A549 (cell line): ENCODE results near the gene LIMS4.
"Not testable (repeated sequence)": the region's sequence is repeated elsewhere in the genome, so short reads cannot be mapped to it uniquely, and the experiment has no call there.

Source experiments
- JUNB ChIP-seq: fragments of >200 bp; sonication (Bioruptor Twin); formaldehyde crosslinking; IDR thresholded peaks from 2 replicates; pipeline ENCODE4 v1.6.1; 2016
- TF ChIP-seq, protein P1 (sequence below): fragments of >200 bp; sonication (Bioruptor Twin); formaldehyde crosslinking; IDR thresholded peaks from 2 replicates; pipeline ENCODE4 v1.6.1; 2016
- TF ChIP-seq, protein P2 (sequence below): fragments of >200 bp; sonication (Bioruptor Twin); formaldehyde crosslinking; IDR thresholded peaks from 3 replicates; pipeline ENCODE4 v1.5.1; 2016
- TF ChIP-seq, protein P3 (sequence below): fragments of 200-600 bp; sonication (generic); IDR thresholded peaks from 2 replicates; pipeline ENCODE4 v1.6.1; 2016; ENCODE audit warnings: antibody characterized with exemption, mild to moderate bottlenecking, moderate library complexity

DNA sequence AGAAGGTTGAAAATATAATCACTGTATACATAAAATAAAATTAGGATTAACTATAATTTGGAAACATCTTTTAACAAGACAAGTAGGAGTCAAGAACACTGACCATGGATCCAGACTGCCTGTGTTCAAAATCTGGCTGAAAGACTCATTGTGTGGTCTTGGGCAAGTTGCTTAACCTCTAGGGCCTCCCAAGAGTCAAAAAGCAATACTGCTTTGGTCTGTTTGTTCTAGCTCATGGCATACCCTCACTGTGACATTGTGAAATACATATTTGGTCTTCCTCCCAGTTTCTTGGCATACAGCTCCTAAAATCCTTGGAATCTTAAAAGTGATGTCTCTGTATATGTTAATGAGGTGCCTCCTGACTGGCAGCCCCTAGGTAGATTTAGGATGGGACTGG lies 12.3 kb downstream of the LIMS4 start:
- TF ChIP-seq, protein P1, sequence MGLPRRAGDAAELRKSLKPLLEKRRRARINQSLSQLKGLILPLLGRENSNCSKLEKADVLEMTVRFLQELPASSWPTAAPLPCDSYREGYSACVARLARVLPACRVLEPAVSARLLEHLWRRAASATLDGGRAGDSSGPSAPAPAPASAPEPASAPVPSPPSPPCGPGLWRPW = not testable (repeated sequence)
- TF ChIP-seq, protein P2, sequence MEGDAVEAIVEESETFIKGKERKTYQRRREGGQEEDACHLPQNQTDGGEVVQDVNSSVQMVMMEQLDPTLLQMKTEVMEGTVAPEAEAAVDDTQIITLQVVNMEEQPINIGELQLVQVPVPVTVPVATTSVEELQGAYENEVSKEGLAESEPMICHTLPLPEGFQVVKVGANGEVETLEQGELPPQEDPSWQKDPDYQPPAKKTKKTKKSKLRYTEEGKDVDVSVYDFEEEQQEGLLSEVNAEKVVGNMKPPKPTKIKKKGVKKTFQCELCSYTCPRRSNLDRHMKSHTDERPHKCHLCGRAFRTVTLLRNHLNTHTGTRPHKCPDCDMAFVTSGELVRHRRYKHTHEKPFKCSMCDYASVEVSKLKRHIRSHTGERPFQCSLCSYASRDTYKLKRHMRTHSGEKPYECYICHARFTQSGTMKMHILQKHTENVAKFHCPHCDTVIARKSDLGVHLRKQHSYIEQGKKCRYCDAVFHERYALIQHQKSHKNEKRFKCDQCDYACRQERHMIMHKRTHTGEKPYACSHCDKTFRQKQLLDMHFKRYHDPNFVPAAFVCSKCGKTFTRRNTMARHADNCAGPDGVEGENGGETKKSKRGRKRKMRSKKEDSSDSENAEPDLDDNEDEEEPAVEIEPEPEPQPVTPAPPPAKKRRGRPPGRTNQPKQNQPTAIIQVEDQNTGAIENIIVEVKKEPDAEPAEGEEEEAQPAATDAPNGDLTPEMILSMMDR = not testable (repeated sequence)
- TF ChIP-seq JUNB = not testable (repeated sequence)
- TF ChIP-seq, protein P3, sequence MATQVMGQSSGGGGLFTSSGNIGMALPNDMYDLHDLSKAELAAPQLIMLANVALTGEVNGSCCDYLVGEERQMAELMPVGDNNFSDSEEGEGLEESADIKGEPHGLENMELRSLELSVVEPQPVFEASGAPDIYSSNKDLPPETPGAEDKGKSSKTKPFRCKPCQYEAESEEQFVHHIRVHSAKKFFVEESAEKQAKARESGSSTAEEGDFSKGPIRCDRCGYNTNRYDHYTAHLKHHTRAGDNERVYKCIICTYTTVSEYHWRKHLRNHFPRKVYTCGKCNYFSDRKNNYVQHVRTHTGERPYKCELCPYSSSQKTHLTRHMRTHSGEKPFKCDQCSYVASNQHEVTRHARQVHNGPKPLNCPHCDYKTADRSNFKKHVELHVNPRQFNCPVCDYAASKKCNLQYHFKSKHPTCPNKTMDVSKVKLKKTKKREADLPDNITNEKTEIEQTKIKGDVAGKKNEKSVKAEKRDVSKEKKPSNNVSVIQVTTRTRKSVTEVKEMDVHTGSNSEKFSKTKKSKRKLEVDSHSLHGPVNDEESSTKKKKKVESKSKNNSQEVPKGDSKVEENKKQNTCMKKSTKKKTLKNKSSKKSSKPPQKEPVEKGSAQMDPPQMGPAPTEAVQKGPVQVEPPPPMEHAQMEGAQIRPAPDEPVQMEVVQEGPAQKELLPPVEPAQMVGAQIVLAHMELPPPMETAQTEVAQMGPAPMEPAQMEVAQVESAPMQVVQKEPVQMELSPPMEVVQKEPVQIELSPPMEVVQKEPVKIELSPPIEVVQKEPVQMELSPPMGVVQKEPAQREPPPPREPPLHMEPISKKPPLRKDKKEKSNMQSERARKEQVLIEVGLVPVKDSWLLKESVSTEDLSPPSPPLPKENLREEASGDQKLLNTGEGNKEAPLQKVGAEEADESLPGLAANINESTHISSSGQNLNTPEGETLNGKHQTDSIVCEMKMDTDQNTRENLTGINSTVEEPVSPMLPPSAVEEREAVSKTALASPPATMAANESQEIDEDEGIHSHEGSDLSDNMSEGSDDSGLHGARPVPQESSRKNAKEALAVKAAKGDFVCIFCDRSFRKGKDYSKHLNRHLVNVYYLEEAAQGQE = not testable (repeated sequence)
